Fibroblast of gingiva (primary cell): Measurements from ENCODE around the gene CERK.
"Not testable (repeated sequence)": the region's sequence is repeated elsewhere in the genome, so short reads cannot be mapped to it uniquely, and the experiment has no call there.

Experiments
- DNase-seq: peaks from one replicate; pipeline ENCODE4 v3.0.0-alpha.2; 2011; ENCODE audit warnings: low read depth

Gene CERK

DNA sequence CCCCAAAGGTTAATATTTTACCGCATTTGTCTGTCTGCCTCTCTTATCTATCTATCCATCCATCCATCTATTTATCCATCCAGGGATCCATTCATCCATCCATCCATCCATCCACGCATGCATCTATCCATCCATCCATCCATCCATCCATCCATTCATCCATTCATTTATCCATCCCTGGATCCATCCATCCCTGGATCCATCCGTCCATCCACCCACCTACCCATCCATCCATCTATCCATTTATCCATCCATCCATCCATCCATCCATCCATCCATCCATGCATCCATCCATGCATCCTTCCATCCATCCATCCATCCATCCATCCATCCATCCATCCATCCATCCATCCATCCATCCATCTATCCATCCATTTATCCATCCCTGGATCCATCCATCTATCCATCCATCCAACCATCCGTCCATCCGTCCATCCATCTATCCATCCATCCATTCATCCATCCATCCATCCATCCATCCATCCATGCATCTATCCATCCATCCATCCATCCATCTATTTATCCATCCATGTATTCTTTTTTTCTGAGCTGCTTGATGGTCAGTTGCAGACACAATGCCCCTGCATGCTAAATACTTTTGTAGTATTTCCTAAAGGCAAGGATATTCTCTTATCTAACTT is 95.1 kb downstream of the CERK start:
- not testable (repeated sequence) for DNase-seq

DNA sequence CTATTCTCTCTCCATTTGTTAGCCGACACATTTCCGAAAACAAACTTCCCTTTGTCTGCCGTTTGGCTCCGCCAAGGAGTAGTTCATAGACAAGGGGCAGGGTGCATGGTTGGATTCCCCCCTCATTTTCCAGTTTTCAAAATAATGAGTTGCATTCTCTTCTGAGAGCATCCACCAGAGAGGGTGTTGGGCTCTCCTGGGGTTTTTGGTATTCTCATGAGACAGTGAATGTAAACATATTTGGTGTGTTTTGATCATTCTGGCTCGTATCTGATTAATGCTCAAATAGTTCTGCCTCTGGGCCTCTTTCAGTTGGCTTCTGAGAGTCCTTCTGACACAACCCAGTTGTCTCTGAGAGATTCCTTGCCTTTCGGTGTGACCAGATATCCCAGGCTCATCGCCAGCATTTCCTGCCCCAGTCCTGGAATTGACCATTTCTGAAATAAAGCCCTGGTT is 96.2 kb downstream of the CERK start:
- no peak for DNase-seq

DNA sequence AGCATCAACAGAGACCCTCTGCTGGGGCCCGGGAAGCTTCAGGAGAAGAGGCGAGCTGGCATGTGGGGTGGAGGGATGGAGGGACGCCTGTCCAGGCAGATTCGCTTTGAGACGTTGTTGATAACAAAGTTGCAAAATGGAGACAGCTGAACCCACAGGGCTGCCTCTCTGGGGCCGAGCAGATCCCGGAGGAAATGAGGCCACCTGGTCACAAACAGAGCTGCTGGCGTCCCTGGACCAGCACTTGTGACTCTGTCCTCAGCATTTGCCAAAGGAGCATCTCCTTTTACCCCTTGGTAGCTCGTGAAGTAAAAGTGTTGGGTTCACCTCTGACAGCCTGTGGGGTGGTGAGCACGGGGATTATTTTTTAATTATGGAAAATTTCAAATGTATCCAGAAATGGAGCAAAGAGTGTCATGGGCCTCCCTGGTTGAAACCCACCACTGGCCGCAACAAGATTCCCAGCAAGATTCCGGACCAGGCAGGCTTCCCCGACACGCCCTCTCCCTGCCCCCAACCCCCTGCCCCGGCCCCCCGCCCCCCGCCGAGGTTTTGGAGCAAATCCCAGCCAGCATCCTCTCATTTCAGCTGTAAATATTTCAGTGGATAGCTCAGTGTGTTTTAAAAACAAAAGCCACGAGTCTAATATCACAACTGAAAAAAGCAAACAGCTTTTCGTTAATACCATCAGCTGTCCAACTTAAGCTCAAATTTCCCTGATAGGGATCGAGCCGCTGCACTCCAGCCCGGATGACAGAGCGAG is 97.6 kb downstream of the CERK start:
- no peak for DNase-seq

DNA sequence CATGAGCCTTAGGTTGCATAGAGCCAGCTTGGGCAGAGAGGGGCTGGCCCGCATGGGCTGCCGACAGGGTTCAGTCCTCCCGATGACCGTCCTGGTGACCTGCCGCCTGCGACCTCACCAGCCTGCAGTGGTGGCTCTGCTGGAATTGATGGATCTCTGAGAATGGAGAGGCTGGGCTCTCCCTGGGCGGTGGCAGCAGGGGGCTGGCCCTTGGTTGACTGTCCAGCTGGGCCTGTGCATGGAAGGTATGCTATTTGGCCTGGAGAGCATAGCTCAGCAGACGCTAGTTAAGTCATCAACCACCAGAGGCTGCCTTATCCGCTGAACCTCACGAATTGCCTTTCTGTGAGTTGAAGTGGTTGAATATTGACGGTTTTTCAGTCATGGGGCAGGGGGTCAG is 98.2 kb downstream of the CERK start:
- DNase-seq, result no peak

DNA sequence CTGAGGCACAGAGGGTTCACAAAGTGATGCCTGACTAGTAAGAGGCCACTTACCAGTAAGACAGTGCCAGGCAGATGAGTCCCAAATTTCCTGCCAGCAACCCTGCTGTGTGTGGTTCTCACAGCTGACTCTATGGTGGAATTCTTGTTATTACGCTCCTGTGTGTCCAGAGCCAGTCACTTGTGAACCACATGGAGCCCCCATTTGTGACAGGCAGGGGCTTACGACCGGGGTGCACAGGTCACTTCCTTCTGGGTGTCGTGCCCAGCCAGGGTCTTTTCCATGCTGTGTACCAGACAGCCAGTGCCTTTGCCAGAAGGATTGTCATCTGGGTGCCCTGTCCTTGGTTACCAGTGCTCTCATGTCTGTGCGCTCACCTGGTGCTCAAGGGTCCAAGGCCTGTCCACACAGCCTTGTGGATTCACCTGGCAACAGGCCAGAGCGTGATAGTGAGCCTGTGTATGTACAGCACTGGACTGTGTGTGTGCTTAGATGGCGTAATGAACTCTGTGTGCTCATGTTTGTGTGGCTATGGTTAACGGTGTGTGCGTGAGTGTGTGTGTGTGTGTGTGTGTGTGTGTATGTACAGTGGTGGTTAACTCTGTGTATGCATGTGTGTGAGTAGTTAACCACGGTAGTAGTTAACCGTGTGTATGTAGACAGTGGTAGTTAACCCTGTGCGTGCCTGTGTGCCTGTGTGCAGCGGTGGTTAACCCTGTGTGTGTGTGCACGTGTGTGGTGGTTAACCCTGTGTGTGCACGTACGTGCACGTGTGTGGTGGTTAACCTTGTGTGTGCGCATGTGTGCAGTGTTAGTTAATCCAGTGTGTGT is 99.2 kb downstream of the CERK start:
- peak; percentile 45 for DNase-seq

DNA sequence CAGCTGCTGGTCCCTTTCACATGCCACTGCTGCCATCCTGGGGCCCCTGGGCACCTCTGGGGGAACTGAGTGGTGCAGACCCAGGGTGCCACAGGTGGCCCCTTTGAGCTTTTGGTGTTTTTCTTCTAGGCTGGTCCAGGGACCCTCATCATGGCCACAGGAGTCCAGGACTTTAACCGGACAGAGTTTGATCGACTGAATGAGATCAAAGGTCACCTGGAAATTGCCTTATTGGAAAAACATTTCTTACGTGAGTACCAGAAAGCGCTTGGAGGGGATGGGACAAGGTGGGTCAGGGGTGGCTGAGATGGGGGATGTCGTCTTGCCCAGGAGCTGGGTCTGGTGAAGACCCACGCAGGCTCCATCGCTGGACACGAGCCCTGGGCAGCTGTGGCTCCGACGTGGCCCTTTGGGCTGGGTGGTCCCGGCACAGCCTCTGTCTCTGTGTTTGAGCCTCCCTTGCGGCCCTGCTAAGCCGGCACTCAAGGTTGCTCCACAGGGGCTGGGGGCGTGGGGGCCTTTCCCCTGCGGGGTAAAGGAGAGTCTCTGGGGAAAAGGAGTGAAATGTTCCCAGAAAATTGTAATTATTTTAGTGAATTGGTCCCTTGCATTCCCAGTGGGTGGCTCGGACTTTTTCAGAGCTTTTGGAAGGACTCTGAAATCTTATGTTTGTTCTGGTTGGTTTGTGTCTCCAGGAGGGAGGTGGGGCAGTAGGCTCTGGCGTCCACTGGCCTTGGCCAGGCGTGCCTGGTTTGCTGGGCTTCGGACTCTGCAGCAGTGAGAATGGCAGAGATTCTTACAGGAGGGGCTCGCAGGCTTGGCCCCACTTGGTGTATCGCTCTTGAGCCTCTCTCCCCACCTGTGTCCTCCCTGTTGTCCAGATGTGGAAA is 100.1 kb downstream of the CERK start:
- no peak for DNase-seq

DNA sequence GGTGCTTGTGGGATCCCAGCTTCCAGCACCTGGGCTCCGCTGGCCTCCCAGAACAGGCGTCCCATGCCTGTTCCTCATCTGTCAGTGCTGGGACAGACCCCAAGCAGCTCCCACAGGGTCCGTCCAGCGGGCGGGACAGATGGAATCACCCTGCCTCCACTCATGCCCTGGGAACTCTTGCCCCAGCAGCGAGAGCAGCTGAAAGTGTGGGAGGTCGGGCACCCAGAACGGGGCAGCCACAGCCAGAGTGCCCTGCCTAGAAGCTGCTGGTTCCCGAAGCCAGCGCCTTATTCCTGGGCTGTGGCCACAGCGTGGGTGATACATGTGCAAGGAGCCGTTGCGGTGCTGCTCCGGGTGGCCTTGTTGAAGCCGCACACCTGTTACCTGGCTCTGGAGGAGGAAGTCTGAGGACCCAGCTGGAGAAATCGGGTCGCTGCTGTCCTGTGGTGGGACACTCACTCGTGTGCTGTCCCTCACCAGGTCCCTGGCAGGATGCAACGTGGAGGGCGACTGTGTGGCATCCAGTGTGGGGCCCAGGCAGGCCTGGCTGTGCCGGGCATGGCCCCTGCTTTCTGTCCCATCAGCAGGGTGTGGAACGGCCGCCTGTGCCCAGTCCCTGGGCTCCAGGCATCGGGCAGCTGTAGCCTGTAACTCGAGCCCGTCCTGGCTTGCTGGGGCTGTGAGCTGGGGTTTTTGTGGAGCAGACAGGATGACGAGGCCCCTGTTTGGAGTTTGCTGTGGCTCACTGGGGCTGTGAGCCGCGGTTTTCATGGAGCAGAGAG is 101.6 kb downstream of the CERK start:
- no peak for DNase-seq

DNA sequence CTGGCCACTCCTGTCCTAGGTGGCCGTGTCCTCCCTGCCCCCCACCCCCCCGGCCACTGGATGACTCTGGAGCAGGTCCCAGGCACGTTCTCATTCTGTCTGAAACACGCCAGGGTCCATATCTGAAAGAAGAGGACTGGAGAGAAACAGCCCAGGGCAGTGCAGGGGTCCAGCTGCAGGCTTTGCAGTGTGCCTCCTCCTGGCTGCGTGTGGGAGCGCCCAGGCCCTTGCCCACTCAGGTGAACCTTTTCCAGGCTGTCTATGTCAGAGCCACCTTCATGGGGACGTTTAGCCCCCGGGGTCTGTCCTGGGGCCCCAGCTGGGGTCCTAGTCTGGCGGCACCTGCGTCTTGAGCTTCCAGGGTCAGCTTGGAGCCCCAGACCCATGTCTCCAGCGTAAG is 102.3 kb downstream of the CERK start:
- DNase-seq, result no peak

DNA sequence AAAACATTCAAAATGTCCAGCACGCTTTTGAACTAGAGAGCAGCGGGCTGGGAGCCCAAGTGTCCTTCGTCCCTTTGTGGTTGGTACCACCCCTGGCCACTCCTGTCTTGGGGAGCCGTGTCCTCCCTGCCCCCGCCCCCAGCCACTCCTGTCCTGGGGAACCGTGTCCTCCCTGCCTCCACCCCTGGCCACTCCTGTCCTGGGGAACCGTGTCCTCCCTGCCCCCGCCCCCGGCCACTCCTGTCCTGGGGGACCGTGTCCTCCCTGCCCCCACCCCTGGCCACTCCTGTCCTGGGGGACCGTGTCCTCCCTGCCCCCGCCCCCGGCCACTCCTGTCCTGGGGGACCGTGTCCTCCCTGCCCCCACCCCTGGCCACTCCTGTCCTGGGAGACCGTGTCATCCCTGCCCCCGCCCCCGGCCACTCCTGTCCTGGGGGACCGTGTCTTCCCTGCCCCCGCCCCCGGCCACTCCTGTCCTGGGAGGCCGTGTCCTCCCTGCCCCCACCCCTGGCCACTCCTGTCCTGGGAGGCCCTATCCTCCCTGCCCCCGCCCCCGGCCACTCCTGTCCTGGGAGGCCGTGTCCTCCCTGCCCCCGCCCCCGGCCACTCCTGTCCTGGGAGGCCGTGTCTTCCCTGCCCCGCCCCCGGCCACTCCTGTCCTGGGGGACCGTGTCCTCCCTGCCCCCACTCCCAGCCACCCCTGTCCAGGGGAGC is 102.9 kb downstream of the CERK start:
- not testable (repeated sequence) for DNase-seq
